HEK293 (cell line): ENCODE results near the gene THTPA.

ENCODE experiments used
- YY1 ChIP-seq: fragments of 450-650 bp; formaldehyde crosslinking; IDR thresholded peaks from 2 replicates; pipeline ENCODE4 v1.5.1; 2018; ENCODE audit warnings: missing biosample characterization, missing genetic modification characterization
- ZNF112 ChIP-seq: fragments of 450-650 bp; formaldehyde crosslinking; IDR thresholded peaks from 2 replicates; pipeline ENCODE4 v1.5.0; 2017; ENCODE audit warnings: missing biosample characterization, missing genetic modification characterization
- ZNF146 ChIP-seq: fragments of 450-650 bp; formaldehyde crosslinking; IDR thresholded peaks from 2 replicates; pipeline ENCODE4 v1.5.1; 2016; ENCODE audit warnings: missing biosample characterization, missing genetic modification characterization
- ZNF626 ChIP-seq: fragments of 450-650 bp; sonication (Bioruptor Pico); formaldehyde crosslinking; IDR thresholded peaks from 2 replicates; pipeline ENCODE4 v1.5.1; 2018; ENCODE audit warnings: missing biosample characterization, missing genetic modification characterization, inconsistent platforms
- ZNF768 ChIP-seq: fragments of 450-650 bp; formaldehyde crosslinking; IDR thresholded peaks from 2 replicates; pipeline ENCODE4 v1.5.1; 2018; ENCODE audit warnings: missing biosample characterization, mild to moderate bottlenecking, missing genetic modification characterization
- ZNF830 ChIP-seq: fragments of 450-650 bp; IDR thresholded peaks from 2 replicates; pipeline ENCODE4 v1.5.0; 2018; ENCODE audit warnings: missing biosample characterization, missing genetic modification characterization, low read depth, mild to moderate bottlenecking, moderate library complexity
- TF ChIP-seq, protein P1 (sequence below): fragments of 450-650 bp; formaldehyde crosslinking; IDR thresholded peaks from 2 replicates; pipeline ENCODE4 v1.5.1; 2016; ENCODE audit warnings: missing biosample characterization, missing genetic modification characterization
- TF ChIP-seq, protein P2 (sequence below): fragments of 450-650 bp; formaldehyde crosslinking; IDR thresholded peaks from 2 replicates; pipeline ENCODE4 v1.5.1; 2016; ENCODE audit warnings: missing biosample characterization, missing genetic modification characterization
- TF ChIP-seq, protein P3 (sequence below): fragments of 450-650 bp; formaldehyde crosslinking; IDR thresholded peaks from 2 replicates; pipeline ENCODE4 v1.5.1; 2017; ENCODE audit warnings: missing biosample characterization, missing genetic modification characterization

DNA sequence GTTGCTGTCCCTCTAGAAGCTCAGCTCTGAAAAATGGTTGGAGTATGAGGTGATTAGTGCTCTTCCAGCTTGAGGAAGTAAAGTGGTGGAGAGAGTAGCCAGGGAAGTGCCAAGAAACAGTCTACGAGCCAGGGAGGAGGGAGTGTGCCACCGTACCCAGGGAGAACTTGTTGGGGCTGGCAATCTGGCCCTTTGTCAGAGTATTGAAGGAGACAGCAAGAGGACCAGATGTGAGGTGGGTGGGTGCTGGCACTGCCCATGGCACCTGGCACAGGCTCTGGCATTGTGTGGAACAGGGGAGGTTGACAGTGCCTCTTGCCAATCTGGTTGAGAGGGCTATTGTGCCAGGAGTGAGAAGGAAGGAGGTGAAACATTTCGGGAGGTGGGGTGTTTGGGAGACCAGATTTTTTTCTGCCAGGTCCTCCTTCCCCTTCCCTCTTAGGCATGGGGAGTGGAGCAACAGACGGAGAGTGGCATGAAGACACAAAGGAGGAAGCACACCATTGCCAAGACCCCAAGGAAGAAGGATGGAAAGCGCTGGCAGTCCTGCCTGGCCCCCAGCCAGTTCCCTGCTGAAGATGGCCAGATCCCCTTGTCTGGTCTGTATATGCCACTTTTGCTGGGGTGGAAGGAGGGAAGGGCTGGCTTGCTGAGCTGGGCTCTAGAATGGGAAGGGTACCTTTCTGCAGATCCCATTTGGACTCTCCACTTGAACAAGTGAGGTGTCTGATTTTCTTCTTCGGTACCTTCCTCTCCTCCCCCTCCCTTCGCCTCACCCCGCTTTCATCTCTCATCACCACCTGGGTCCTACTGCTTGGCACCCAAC is 42.0 kb upstream of the THTPA start:
- no peak for TF ChIP-seq YY1
- TF ChIP-seq ZNF768 = no peak
- TF ChIP-seq, protein P1, sequence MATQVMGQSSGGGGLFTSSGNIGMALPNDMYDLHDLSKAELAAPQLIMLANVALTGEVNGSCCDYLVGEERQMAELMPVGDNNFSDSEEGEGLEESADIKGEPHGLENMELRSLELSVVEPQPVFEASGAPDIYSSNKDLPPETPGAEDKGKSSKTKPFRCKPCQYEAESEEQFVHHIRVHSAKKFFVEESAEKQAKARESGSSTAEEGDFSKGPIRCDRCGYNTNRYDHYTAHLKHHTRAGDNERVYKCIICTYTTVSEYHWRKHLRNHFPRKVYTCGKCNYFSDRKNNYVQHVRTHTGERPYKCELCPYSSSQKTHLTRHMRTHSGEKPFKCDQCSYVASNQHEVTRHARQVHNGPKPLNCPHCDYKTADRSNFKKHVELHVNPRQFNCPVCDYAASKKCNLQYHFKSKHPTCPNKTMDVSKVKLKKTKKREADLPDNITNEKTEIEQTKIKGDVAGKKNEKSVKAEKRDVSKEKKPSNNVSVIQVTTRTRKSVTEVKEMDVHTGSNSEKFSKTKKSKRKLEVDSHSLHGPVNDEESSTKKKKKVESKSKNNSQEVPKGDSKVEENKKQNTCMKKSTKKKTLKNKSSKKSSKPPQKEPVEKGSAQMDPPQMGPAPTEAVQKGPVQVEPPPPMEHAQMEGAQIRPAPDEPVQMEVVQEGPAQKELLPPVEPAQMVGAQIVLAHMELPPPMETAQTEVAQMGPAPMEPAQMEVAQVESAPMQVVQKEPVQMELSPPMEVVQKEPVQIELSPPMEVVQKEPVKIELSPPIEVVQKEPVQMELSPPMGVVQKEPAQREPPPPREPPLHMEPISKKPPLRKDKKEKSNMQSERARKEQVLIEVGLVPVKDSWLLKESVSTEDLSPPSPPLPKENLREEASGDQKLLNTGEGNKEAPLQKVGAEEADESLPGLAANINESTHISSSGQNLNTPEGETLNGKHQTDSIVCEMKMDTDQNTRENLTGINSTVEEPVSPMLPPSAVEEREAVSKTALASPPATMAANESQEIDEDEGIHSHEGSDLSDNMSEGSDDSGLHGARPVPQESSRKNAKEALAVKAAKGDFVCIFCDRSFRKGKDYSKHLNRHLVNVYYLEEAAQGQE (tag by site-specific recombination) = no peak
- TF ChIP-seq, protein P2, sequence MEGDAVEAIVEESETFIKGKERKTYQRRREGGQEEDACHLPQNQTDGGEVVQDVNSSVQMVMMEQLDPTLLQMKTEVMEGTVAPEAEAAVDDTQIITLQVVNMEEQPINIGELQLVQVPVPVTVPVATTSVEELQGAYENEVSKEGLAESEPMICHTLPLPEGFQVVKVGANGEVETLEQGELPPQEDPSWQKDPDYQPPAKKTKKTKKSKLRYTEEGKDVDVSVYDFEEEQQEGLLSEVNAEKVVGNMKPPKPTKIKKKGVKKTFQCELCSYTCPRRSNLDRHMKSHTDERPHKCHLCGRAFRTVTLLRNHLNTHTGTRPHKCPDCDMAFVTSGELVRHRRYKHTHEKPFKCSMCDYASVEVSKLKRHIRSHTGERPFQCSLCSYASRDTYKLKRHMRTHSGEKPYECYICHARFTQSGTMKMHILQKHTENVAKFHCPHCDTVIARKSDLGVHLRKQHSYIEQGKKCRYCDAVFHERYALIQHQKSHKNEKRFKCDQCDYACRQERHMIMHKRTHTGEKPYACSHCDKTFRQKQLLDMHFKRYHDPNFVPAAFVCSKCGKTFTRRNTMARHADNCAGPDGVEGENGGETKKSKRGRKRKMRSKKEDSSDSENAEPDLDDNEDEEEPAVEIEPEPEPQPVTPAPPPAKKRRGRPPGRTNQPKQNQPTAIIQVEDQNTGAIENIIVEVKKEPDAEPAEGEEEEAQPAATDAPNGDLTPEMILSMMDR = no peak
- TF ChIP-seq, protein P3, sequence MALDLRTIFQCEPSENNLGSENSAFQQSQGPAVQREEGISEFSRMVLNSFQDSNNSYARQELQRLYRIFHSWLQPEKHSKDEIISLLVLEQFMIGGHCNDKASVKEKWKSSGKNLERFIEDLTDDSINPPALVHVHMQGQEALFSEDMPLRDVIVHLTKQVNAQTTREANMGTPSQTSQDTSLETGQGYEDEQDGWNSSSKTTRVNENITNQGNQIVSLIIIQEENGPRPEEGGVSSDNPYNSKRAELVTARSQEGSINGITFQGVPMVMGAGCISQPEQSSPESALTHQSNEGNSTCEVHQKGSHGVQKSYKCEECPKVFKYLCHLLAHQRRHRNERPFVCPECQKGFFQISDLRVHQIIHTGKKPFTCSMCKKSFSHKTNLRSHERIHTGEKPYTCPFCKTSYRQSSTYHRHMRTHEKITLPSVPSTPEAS = no peak
- TF ChIP-seq ZNF146 (tag by site-specific recombination) = no peak
- TF ChIP-seq ZNF830 = no peak
- TF ChIP-seq ZNF626 (tag by site-specific recombination) = no peak
- no peak for TF ChIP-seq ZNF112 (tag by site-specific recombination)
